GM12878 (cell line): ENCODE results near the gene HELZ. TPM values are rescaled to one million over a fixed set of nuclear protein-coding genes. Genes with fewer than 3 reads are reported as not detected.
"Not testable (repeated sequence)": the region's sequence is repeated elsewhere in the genome, so short reads cannot be mapped to it uniquely, and the experiment has no call there.

Experiments
- ATAC-seq: fragments of 200-7000 bp; cut with Tn5 transposase; 3 replicates; pipeline ENCODE4 v1.9.1; 2020; ENCODE audit warnings: mild to moderate bottlenecking, moderate library complexity
- BruUV-seq: library from RNA; stranded (reverse); fragments of 400-500 nt; replicated peaks from 2 replicates; lab custom pipeline; 2021; lab: Mats Ljungman, UMichigan
- CTCF ChIA-PET: fragments of 300-600 bp; sonication (Branson Sonifier 250); formaldehyde crosslinking; extraction: SDS; loops from one replicate; lab custom pipeline; 2021; ENCODE audit warnings: inconsistent platforms; lab: Yijun Ruan, JAX
- POLR2A ChIA-PET: fragments of 350-600 bp; formaldehyde crosslinking; extraction: SDS; loops from one replicate; lab custom pipeline; 2021; ENCODE audit warnings: inconsistent platforms; lab: Charles Lee
- RAD21 ChIA-PET: fragments of 300-600 bp; sonication (Branson Sonifier 250); formaldehyde crosslinking; loops from one replicate; lab custom pipeline; 2023; ENCODE audit warnings: antibody characterized with exemption; ENCODE audit not compliant: unreplicated experiment; lab: Charles Lee
- SMC1A ChIA-PET: fragments of 300-600 bp; sonication (Branson Sonifier 250); formaldehyde crosslinking; loops from one replicate; lab custom pipeline; 2023; ENCODE audit not compliant: unreplicated experiment, uncharacterized antibody; lab: Charles Lee
- DNase-seq: peaks from one replicate; pipeline ENCODE4 v3.0.0-alpha.2; 2011; ENCODE audit warnings: low read depth, low spot score
- FAIRE-seq: peaks from 3 replicates; lab custom pipeline; 2011; peaks lifted over from hg19 to GRCh38; lab: Jason Lieb, UNC
- H2AFZ ChIP-seq: 2 replicates; pipeline ENCODE4 v1.6.0; 2011; ENCODE audit warnings: low read depth, low read length, control low read depth; ENCODE audit not compliant: control insufficient read depth
- H3K27ac ChIP-seq: 2 replicates; pipeline ENCODE4 v1.5.1; 2011; ENCODE audit warnings: control low read depth; ENCODE audit not compliant: control insufficient read depth, insufficient read depth
- H3K27me3 ChIP-seq, 2 experiments: replicated peaks in 1 of 2; 2 replicates each; pipeline versions ENCODE4 v1.6.0 to v1.6.1; 2011; ENCODE audit warnings: low read length in 1 of 2; ENCODE audit not compliant: control insufficient read depth in 2 of 2, insufficient read depth in 2 of 2
- H3K36me3 ChIP-seq, 2 experiments: 2 replicates each; pipeline ENCODE4 v1.5.1; 2011; ENCODE audit warnings: low read length in 1 of 2; ENCODE audit not compliant: control insufficient read depth in 2 of 2, insufficient read depth in 2 of 2
- H3K4me1 ChIP-seq: 2 replicates; pipeline ENCODE4 v1.6.1; 2011; ENCODE audit warnings: mild to moderate bottlenecking, low read length, moderate library complexity, mixed read lengths; ENCODE audit not compliant: control insufficient read depth, insufficient read depth
- H3K4me2 ChIP-seq: 2 replicates; pipeline ENCODE4 v1.6.0; 2011; ENCODE audit warnings: control low read depth; ENCODE audit not compliant: control insufficient read depth, insufficient read depth
- H3K4me3 ChIP-seq: fragments of 200-600 bp; sonication (generic); 2 replicates; pipeline ENCODE4 v1.5.1; 2016
- H3K79me2 ChIP-seq: 2 replicates; pipeline ENCODE4 v1.6.0; 2011; ENCODE audit warnings: low read length; ENCODE audit not compliant: control insufficient read depth, insufficient read depth
- H3K9ac ChIP-seq: 2 replicates; pipeline ENCODE4 v1.8.0; 2011; ENCODE audit warnings: low read length, control low read depth, mixed read lengths; ENCODE audit not compliant: control insufficient read depth, insufficient read depth
- H3K9me3 ChIP-seq: replicated peaks from 3 replicates; pipeline ENCODE4 v1.5.1; 2011; ENCODE audit warnings: mild to moderate bottlenecking, low read length; ENCODE audit not compliant: control insufficient read depth, insufficient read depth
- H4K20me1 ChIP-seq: 2 replicates; pipeline ENCODE4 v1.6.0; 2011; ENCODE audit not compliant: control insufficient read depth, insufficient read depth
- CHD1 ChIP-seq: IDR thresholded peaks from 2 replicates; pipeline ENCODE4 v1.6.1; 2012; ENCODE audit warnings: low read depth, low read length, improper control_type of control experiment
- EZH2 ChIP-seq: IDR thresholded peaks from 2 replicates; pipeline ENCODE4 v1.6.1; 2012; ENCODE audit warnings: low read depth, mild to moderate bottlenecking, control low read depth, inconsistent platforms, low read length, borderline replicate concordance; ENCODE audit not compliant: control insufficient read depth
- KAT2A ChIP-seq: conservative IDR thresholded peaks from 2 replicates; pipeline ENCODE4 v1.6.1; 2011; ENCODE audit warnings: low read depth, low read length; ENCODE audit not compliant: control insufficient read depth
- RELA ChIP-seq: fragments of 450-650 bp; IDR thresholded peaks from 2 replicates; pipeline ENCODE4 v1.8.0; 2014; ENCODE audit warnings: borderline replicate concordance; ENCODE audit not compliant: partially characterized antibody
- SIN3A ChIP-seq: IDR thresholded peaks from 2 replicates; pipeline ENCODE4 v1.6.1; 2012; ENCODE audit warnings: low read depth, low read length, improper control_type of control experiment
- WGBS: methylation state at CpG from one replicate; pipeline ENCODE4 v1.1.6; 2016; ENCODE audit warnings: low lambda C conversion rate; ENCODE audit not compliant: insufficient replicate concordance, insufficient coverage; ENCODE audit errors: missing lambda C conversion rate; 5-methylcytosine and 5-hydroxymethylcytosine counted together
- in situ Hi-C: fragments of 300-500 bp; cut with MboI; formaldehyde crosslinking; loops from 9 replicates; pipeline ENCODE4 v1.14.3; 2018; ENCODE audit warnings: mixed read lengths
- intact Hi-C: fragments of 100-400 bp; cut with micrococcal nuclease; formaldehyde crosslinking; loops from one replicate; pipeline ENCODE4 v1.14.2; 2022; ENCODE audit not compliant: unreplicated experiment
- polyA plus RNA-seq, 11 experiments: library from polyadenylated mRNA; depleted of rRNA in 4 of 11; unstranded in 6 of 11; stranded (reverse) in 5 of 11; fragments of >200 nt; fragmentation: Nextera tagmentation in 4 of 11; fragmentation: Illumina TruSeq in 1 of 11; extraction: Ambion mirVana in 4 of 11; extraction: Trizol in 1 of 11; gene quantifications; 1 replicate in 1 of 11; 2 replicates in 10 of 11; pipeline versions ENCODE4 v1.2.1 to v1.2.3, GENCODE V29; 2011 to 2016; ENCODE audit warnings: inconsistent platforms in 2 of 11, missing spikeins in 2 of 11, low read depth in 1 of 11
- total RNA-seq, 4 experiments: library from RNA; depleted of rRNA in 3 of 4; stranded (reverse); fragments of >200 nt in 3 of 4; fragmentation: Illumina TruSeq in 1 of 4; extraction: Trizol in 1 of 4; gene quantifications; 2 replicates each; pipeline versions ENCODE4 v1.2.1 to v1.2.3, GENCODE V29; 2013 to 2021
- TF ChIP-seq, protein P1 (sequence below): IDR thresholded peaks from 2 replicates; pipeline ENCODE4 v1.6.1; 2011; ENCODE audit warnings: borderline replicate concordance, low read depth, mild to moderate bottlenecking, moderate library complexity, mixed read lengths, low read length; ENCODE audit not compliant: insufficient read depth; ENCODE audit errors: extremely low read length

HELZ gene
- total and polyA plus RNA-seq, 10 of the 15 experiments (the other 5 are each of a cell fraction or from before 2014, with no cell fraction given): 1.5 to 36.8 (median 19.1) TPM

DNA sequence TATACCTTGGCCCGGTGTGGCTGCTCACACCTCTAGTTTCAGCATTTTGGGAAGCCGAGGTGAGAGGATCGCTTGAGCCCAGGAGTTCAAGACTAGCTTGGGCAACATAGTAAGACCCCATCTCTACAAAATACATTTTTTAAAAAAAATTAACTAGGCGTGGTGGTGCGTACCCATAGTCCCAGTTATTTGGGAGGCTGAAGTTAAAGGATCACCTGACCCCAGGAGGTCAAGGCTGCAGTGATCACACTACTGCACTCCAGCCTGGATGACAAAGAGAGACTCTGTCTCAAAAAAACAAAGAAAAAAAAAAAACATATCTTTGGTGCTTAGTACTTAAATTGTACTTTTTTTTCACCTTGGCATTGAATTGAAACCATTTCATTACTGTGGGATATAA lies 101.7 kb downstream of the HELZ start:
- Histone ChIP-seq H3K4me3 (no peak overlapping the region), H3K4me1 (no peaks in the 10 kb centered on the region), H4K20me1 (no peaks in the 10 kb centered on the region), H3K36me3 (peaks cover 3 to 7% of the 10 kb centered on the region in 2 experiments), H3K27me3 (no peaks in the 10 kb centered on the region), H3K4me2 (no peak overlapping the region), H3K9me3 (no peaks in the 10 kb centered on the region), H3K9ac (no peak overlapping the region), H2AFZ (no peak overlapping the region), H3K27ac (no peak overlapping the region), H3K79me2 (no peaks in the 10 kb centered on the region)
- no peak for ATAC-seq
- POLR2A ChIA-PET: no interaction called here
- BruUV-seq: no TSS peak
- DNase-seq: no peak
- in situ Hi-C loops (no loop called here), intact Hi-C loops (no loop called here)
- no peak for FAIRE-seq
- TF ChIP-seq, protein P1, sequence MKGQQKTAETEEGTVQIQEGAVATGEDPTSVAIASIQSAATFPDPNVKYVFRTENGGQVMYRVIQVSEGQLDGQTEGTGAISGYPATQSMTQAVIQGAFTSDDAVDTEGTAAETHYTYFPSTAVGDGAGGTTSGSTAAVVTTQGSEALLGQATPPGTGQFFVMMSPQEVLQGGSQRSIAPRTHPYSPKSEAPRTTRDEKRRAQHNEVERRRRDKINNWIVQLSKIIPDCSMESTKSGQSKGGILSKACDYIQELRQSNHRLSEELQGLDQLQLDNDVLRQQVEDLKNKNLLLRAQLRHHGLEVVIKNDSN: no peak
- TF ChIP-seq CHD1 (no peak), SIN3A (no peak), RELA (no peak), KAT2A (no peak), EZH2 (no peak)
- WGBS: 97% methylated on average over 5 of the region's 5 CpGs
- RAD21 ChIA-PET: no interaction called here
- SMC1A ChIA-PET: interaction anchor here (1.0 kb wide), 1 partner anchor 17 kb away, joined by 3 read pairs; no protein-coding TSS in a partner anchor
- CTCF ChIA-PET: interaction anchor here (0.9 to 1.6 kb wide), 3 partner anchors 12 to 42 kb away, joined by 3 to 4 read pairs (median 3); no protein-coding TSS in a partner anchor

DNA sequence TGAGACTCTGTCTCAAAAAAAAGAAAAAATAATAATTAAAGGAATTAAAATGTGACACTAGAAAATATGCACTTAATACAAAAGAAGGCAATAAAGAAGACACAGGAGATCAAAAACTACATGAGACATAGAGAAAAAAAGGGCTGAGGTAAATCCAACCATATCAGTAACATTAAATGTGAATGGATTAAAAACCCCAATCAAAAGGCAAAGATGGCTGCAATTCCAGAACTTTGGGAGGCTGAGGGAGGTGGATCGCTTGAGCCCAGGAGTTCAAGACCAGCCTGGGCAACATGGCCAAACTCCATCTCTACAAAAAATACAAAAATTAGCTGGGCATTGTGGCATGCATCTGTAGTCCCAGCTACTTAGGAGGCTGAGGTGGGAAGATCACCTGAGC lies 103.0 kb downstream of the HELZ start:
- H3K9ac ChIP-seq, RAD21 ChIA-PET, H3K4me3 ChIP-seq, ATAC-seq, H3K4me1 ChIP-seq, FAIRE-seq, in situ Hi-C loops, DNase-seq, H2AFZ ChIP-seq, BruUV-seq, H4K20me1 ChIP-seq, H3K4me2 ChIP-seq, H3K79me2 ChIP-seq, H3K27me3 ChIP-seq, POLR2A ChIA-PET, H3K27ac ChIP-seq, H3K9me3 ChIP-seq, intact Hi-C loops: not testable (repeated sequence)
- CTCF ChIA-PET: interaction anchor here (1.0 to 1.6 kb wide), 6 partner anchors 11 to 153 kb away, joined by 3 read pairs; no protein-coding TSS in a partner anchor
- H3K36me3 ChIP-seq: peaks cover 3 to 11% of the 10 kb centered on the region in 2 experiments
- SMC1A ChIA-PET: interaction anchor here (0.8 to 1.4 kb wide), 4 partner anchors 13 to 68 kb away, joined by 3 to 4 read pairs (median 3); no protein-coding TSS in a partner anchor
- WGBS: 94% methylated on average over 1 of the region's 1 CpG
